Vagina (tissue), 2 donors: ENCODE results near the gene TMEM266. TPM values are rescaled to one million over a fixed set of nuclear protein-coding genes. Genes with fewer than 3 reads are reported as not detected.

ENCODE experiments used
- DNase-seq, 2 donors: peaks; one replicate each; pipeline ENCODE4 v3.0.0-alpha.2; 2017; ENCODE audit errors: extremely low spot score in 2 of 2
- H3K27ac ChIP-seq: fragments of 200-600 bp; sonication (generic); one replicate; pipeline ENCODE4 v1.5.1; 2019
- H3K27me3 ChIP-seq: fragments of 200-600 bp; sonication (generic); one replicate; pipeline ENCODE4 v1.5.1; 2019
- H3K36me3 ChIP-seq, 2 donors: fragments of 200-600 bp; sonication (generic); one replicate each; pipeline ENCODE4 v1.5.1; 2017 to 2019
- H3K4me1 ChIP-seq: fragments of 200-600 bp; sonication (generic); one replicate; pipeline ENCODE4 v1.5.1; 2019
- H3K4me3 ChIP-seq, 2 donors: fragments of 200-600 bp; sonication (generic); 1 replicate in 1 of 2; 2 replicates in 1 of 2; pipeline ENCODE4 v1.5.1; 2016 to 2019
- H3K9me3 ChIP-seq: fragments of 200-600 bp; sonication (generic); one replicate; pipeline ENCODE4 v1.5.1; 2019
- CTCF ChIP-seq, 3 experiments: fragments of 450-650 bp in 2 of 3; fragments of 200-600 bp in 1 of 3; sonication (generic) in 1 of 3; IDR thresholded peaks; one replicate each; pipeline ENCODE4 v1.5.1; 2017 to 2019; ENCODE audit warnings: antibody characterized with exemption in 3 of 3, mild to moderate bottlenecking in 2 of 3, moderate library complexity in 2 of 3
- POLR2A ChIP-seq, 2 donors: fragments of 450-650 bp; IDR thresholded peaks; one replicate each; pipeline ENCODE4 v1.6.1; 2017; ENCODE audit warnings: antibody characterized with exemption in 2 of 2, mild to moderate bottlenecking in 2 of 2, moderate library complexity in 2 of 2
- POLR2AphosphoS5 ChIP-seq, 2 donors: sonication (generic); formaldehyde crosslinking; IDR thresholded peaks; one replicate each; pipeline ENCODE4 v1.9.0; 2017; ENCODE audit warnings: antibody characterized with exemption in 2 of 2, mild to moderate bottlenecking in 2 of 2, low read depth in 1 of 2; ENCODE audit not compliant: insufficient read depth in 1 of 2
- intact Hi-C: fragments of 100-400 bp; cut with DNase I; formaldehyde crosslinking; loops from one replicate; pipeline ENCODE4 v1.15.1; 2023
- total RNA-seq: library from RNA; depleted of rRNA; stranded (reverse); fragments of >200 nt; gene quantifications from one replicate; pipeline ENCODE4 v1.2.3, GENCODE V29; 2016

Gene TMEM266
- total RNA-seq, 1 donor from 2014 or later: not detected

- Histone ChIP-seq H3K36me3 (no peaks in the 10 kb centered on the region), H3K27ac (no peak overlapping the region), H3K9me3 (no peaks in the 10 kb centered on the region), H3K4me1 (peaks cover 61% of the 10 kb centered on the region), H3K27me3 (no peaks in the 10 kb centered on the region), H3K4me3 (no peak overlapping the region)
- intact Hi-C loops: loop anchor here (10.0 kb wide), 1 partner anchor 136 kb away; the partner anchor contains the start of gene ISL2
- TF ChIP-seq CTCF (IDR thresholded peaks at IDR 0.05) (no peak), POLR2AphosphoS5 (IDR thresholded peaks at IDR 0.05; ENCODE audit: insufficient read depth in 1 of 2, low read depth in 1 of 2) (no peak)
- DNase-seq: no peak
Observed at GRCh38 chr15:76198456-76199105, 138.8 kb downstream of the TMEM266 start.

GRCh38 chr15:76199106-76200082 is 139.6 kb downstream of the TMEM266 start:
- DNase-seq: no peak
- no peak for TF ChIP-seq POLR2AphosphoS5 (IDR thresholded peaks at IDR 0.05; ENCODE audit: insufficient read depth in 1 of 2, low read depth in 1 of 2)
- TF ChIP-seq POLR2A (IDR thresholded peaks at IDR 0.05): no peak
- TF ChIP-seq CTCF (IDR thresholded peaks at IDR 0.05): no peak
- H3K4me1 ChIP-seq: peaks cover 61% of the 10 kb centered on the region
- no peak overlapping the region for H3K27ac ChIP-seq
- H3K4me3 ChIP-seq: no peak overlapping the region
- H3K9me3 ChIP-seq: no peaks in the 10 kb centered on the region
- no peaks in the 10 kb centered on the region for H3K36me3 ChIP-seq
- intact Hi-C loops: loop anchor here (10.0 kb wide), 1 partner anchor 135 kb away; the partner anchor contains the start of gene ISL2
- no peaks in the 10 kb centered on the region for H3K27me3 ChIP-seq

GRCh38 chr15:76200083-76200465 is 140.3 kb downstream of the TMEM266 start:
- Histone ChIP-seq H3K9me3 (no peaks in the 10 kb centered on the region), H3K27me3 (no peaks in the 10 kb centered on the region), H3K27ac (no peak overlapping the region), H3K4me3 (no peak overlapping the region), H3K4me1 (peaks cover 59% of the 10 kb centered on the region), H3K36me3 (no peaks in the 10 kb centered on the region)
- TF ChIP-seq CTCF (IDR thresholded peaks at IDR 0.05) (no peak), POLR2A (IDR thresholded peaks at IDR 0.05) (no peak), POLR2AphosphoS5 (IDR thresholded peaks at IDR 0.05; ENCODE audit: insufficient read depth in 1 of 2, low read depth in 1 of 2) (no peak)
- intact Hi-C loops: no loop called here
- DNase-seq: no peak

GRCh38 chr15:76200641-76201105 is 140.9 kb downstream of the TMEM266 start:
- H3K36me3 ChIP-seq: no peaks in the 10 kb centered on the region
- no peak for DNase-seq
- H3K4me1 ChIP-seq: peaks cover 53% of the 10 kb centered on the region
- H3K27me3 ChIP-seq: no peaks in the 10 kb centered on the region
- H3K27ac ChIP-seq: no peak overlapping the region
- H3K9me3 ChIP-seq: no peaks in the 10 kb centered on the region
- H3K4me3 ChIP-seq: no peak overlapping the region
- intact Hi-C loops: no loop called here
- TF ChIP-seq CTCF (IDR thresholded peaks at IDR 0.05): no peak
- TF ChIP-seq POLR2A (IDR thresholded peaks at IDR 0.05): no peak
- TF ChIP-seq POLR2AphosphoS5 (IDR thresholded peaks at IDR 0.05; ENCODE audit: insufficient read depth in 1 of 2, low read depth in 1 of 2): no peak
